ENCODE results near the gene MOGAT2.

The MOGAT2 gene

GRCh38 chr11:75781831-75782230, 64.2 kb downstream of the MOGAT2 start:
- no peak for DNase-seq
